Esophagus (tissue), 2 donors: Measurements from ENCODE around the gene MEIOC. TPM values are rescaled to one million over a fixed set of nuclear protein-coding genes. Genes with fewer than 3 reads are reported as not detected.

Source experiments
- H3K27ac ChIP-seq, 2 donors: one replicate each; pipeline ENCODE4 v1.5.1; 2013; ENCODE audit warnings: low read depth in 2 of 2, mild to moderate bottlenecking in 2 of 2, inconsistent platforms in 1 of 2, low read length in 1 of 2, moderate library complexity in 1 of 2
- H3K27me3 ChIP-seq, 2 donors: one replicate each; pipeline ENCODE4 v1.6.1; 2013; ENCODE audit warnings: low read length in 2 of 2, control low read depth in 1 of 2, mild to moderate bottlenecking in 1 of 2; ENCODE audit not compliant: insufficient read depth in 2 of 2, control insufficient read depth in 1 of 2
- H3K36me3 ChIP-seq, 2 donors: one replicate each; pipeline ENCODE4 v1.6.1; 2013; ENCODE audit warnings: low read length in 1 of 2; ENCODE audit not compliant: control insufficient read depth in 2 of 2, insufficient read depth in 2 of 2
- H3K4me1 ChIP-seq, 2 donors: one replicate each; pipeline ENCODE4 v1.6.1; 2013; ENCODE audit warnings: low read length in 1 of 2; ENCODE audit not compliant: control insufficient read depth in 2 of 2, insufficient read depth in 2 of 2
- H3K4me3 ChIP-seq, 2 donors: one replicate each; pipeline ENCODE4 v1.5.1; 2013; ENCODE audit warnings: low read length in 2 of 2, mild to moderate bottlenecking in 2 of 2, low read depth in 1 of 2, moderate library complexity in 1 of 2
- H3K9me3 ChIP-seq, 2 donors: one replicate each; pipeline ENCODE4 v1.6.1; 2013; ENCODE audit warnings: mild to moderate bottlenecking in 2 of 2, low read depth in 1 of 2, low read length in 1 of 2, moderate library complexity in 1 of 2; ENCODE audit not compliant: control insufficient read depth in 2 of 2, insufficient read depth in 1 of 2
- WGBS, 2 donors: extraction: QIAGEN DNeasy Blood & Tissue Kit; methylation state at CpG; one replicate each; pipeline ENCODE4 v1.1.7; 2013; 5-methylcytosine and 5-hydroxymethylcytosine counted together
- polyA plus RNA-seq, 2 donors: library from polyadenylated mRNA; stranded (reverse); fragments of 200-250 nt; gene quantifications; one replicate each; pipeline ENCODE4 v1.2.3, GENCODE V29; 2013
- donor health status: healthy with polysubstance abuse.
- donor health status: Bipolar disorder and iron deficiency.

MEIOC gene
- polyA plus RNA-seq, 2 donors: 0.06 TPM; not detected in 1

GRCh38 chr17:44645341-44645740 lies 10.9 kb upstream of the MEIOC start:
- H3K9me3 ChIP-seq: no peaks in the 10 kb centered on the region
- peaks cover 0 to 3% of the 10 kb centered on the region in 2 donors for H3K27me3 ChIP-seq
- H3K4me3 ChIP-seq: no peak overlapping the region
- no peak overlapping the region for H3K27ac ChIP-seq
- 83 to 87% methylated on average over 12 of the region's 12 CpGs for WGBS, 2 donors
- H3K36me3 ChIP-seq: no peaks in the 10 kb centered on the region
- no peaks in the 10 kb centered on the region for H3K4me1 ChIP-seq

DNA sequence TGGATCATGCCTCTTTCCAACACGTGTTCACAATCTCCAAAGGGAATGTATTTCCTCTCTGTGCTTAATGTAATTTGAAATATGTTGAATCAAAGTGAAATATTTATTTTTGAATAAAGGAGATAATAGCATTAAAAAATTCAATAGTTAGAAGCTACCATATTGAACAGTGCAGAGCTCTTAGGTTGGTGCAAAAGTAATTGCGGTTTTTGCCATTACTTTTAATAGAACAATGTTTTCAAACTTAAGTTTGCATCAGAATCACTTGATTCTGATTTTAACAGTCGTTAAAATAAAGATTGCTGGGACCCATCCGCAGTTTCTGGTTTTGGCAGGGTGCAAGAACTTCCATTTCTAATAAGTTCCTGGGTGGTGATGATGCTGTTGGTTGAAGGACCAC lies 10.0 kb upstream of the MEIOC start:
- 83 to 85% methylated on average over 4 of the region's 4 CpGs for WGBS, 2 donors
- H3K36me3 ChIP-seq: no peaks in the 10 kb centered on the region
- no peak overlapping the region for H3K4me3 ChIP-seq
- no peak overlapping the region for H3K27ac ChIP-seq
- no peaks in the 10 kb centered on the region for H3K9me3 ChIP-seq
- no peaks in the 10 kb centered on the region for H3K4me1 ChIP-seq
- H3K27me3 ChIP-seq: peaks cover 0 to 3% of the 10 kb centered on the region in 2 donors

DNA sequence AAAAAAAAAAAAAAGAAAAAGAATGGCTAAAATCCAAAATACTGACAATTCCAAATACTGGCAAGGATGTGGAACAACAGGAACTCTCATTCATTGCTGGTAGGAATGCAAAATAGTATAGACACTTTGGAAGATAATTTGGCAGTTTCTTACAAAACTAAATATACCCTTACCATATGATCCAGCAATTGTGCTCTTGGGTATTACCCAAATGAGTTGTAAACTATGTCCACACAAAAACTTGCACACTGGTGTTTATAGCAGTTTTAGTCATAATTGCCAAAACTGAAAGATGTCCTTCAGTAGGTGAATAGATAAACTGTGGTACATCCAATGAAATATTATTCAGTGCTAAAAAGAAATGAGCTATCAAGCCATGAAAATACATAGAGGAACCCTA lies 8.5 kb upstream of the MEIOC start:
- Histone ChIP-seq H3K27me3 (peaks cover 0 to 3% of the 10 kb centered on the region in 2 donors), H3K36me3 (no peaks in the 10 kb centered on the region), H3K9me3 (no peaks in the 10 kb centered on the region), H3K27ac (no peak overlapping the region), H3K4me3 (no peak overlapping the region), H3K4me1 (no peaks in the 10 kb centered on the region)

GRCh38 chr17:44648963-44649362 lies 7.3 kb upstream of the MEIOC start:
- H3K36me3 ChIP-seq: no peaks in the 10 kb centered on the region
- no peak overlapping the region for H3K4me3 ChIP-seq
- H3K27me3 ChIP-seq: peaks cover 0 to 3% of the 10 kb centered on the region in 2 donors
- no peak overlapping the region for H3K27ac ChIP-seq
- H3K9me3 ChIP-seq: no peaks in the 10 kb centered on the region
- 64 to 72% methylated on average over 2 of the region's 2 CpGs for WGBS, 2 donors
- H3K4me1 ChIP-seq: no peaks in the 10 kb centered on the region

DNA sequence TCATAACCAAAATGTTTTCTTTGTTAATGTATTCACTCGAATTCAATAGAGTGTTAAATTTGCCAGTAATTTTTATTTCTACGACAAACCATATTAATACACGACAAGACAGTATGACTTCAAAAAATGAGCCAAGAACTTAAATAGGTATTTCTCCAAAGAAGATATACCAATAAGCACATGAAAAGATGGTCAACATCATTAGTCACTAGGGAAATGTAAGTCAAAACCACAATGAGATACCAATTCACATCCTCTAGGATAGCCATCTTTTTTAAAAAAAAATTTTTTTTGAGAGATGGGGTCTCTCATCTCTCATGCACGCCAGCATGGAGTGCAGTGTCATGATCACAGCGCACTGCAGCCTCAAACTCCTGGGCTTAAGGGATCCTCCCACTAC lies 5.0 kb upstream of the MEIOC start:
- Histone ChIP-seq H3K27ac (no peak overlapping the region), H3K4me1 (peaks cover 0 to 4% of the 10 kb centered on the region in 2 donors), H3K4me3 (no peak overlapping the region), H3K36me3 (no peaks in the 10 kb centered on the region), H3K27me3 (peaks cover 0 to 8% of the 10 kb centered on the region in 2 donors), H3K9me3 (peaks cover 4% of the 10 kb centered on the region in 2 donors)
- WGBS, 2 donors: 72 to 81% methylated on average over 5 of the region's 5 CpGs

DNA sequence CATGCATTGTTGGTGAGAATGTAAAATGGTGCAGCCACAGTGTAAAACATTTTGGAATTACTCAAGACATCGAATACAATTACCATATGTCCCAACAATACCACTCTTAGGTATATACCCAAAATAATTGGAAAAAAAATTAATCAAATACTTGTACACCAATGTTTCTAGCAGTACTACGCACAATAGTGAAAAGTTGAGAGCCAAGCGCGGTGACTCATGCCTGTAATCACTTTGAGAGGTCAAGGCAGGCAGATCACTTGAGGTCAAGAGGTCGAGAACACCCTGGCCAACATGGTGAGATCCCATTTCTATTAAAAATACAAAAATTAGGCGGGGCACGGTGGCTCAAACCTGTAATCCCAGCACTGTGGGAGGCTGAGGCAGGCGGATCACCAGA lies 3.5 kb upstream of the MEIOC start:
- peaks cover 4% of the 10 kb centered on the region in 2 donors for H3K9me3 ChIP-seq
- H3K27me3 ChIP-seq: peaks cover 0 to 11% of the 10 kb centered on the region in 2 donors
- H3K4me1 ChIP-seq: peaks cover 0 to 6% of the 10 kb centered on the region in 2 donors
- WGBS, 2 donors: 84 to 85% methylated on average over 8 of the region's 8 CpGs
- no peak overlapping the region for H3K27ac ChIP-seq
- H3K36me3 ChIP-seq: no peaks in the 10 kb centered on the region
- H3K4me3 ChIP-seq: no peak overlapping the region

DNA sequence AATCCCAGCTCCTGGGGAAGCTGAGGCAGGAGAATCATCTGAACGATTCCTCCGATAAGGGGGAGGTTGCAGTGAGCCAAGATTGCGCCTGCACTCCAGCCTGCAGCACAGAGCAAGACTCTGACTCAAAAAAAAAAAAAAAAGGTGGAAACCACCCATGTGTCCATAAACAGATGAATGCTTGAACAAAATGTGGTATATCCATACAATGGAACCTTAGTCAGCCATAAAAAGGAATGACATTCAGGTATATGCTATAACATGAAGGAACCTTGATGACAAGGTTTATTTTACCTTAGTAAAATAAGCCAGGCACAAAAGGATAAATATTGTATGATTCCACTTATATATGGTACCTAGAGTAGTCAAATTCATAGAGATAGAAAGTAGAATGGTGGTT lies 2.9 kb upstream of the MEIOC start:
- H3K4me3 ChIP-seq: no peak overlapping the region
- no peak overlapping the region for H3K27ac ChIP-seq
- H3K27me3 ChIP-seq: peaks cover 0 to 11% of the 10 kb centered on the region in 2 donors
- H3K4me1 ChIP-seq: peaks cover 0 to 6% of the 10 kb centered on the region in 2 donors
- peaks cover 4% of the 10 kb centered on the region in 2 donors for H3K9me3 ChIP-seq
- H3K36me3 ChIP-seq: no peaks in the 10 kb centered on the region
- WGBS, 2 donors: 91 to 93% methylated on average over 3 of the region's 3 CpGs

- Histone ChIP-seq H3K27ac (no peak overlapping the region), H3K4me3 (no peak overlapping the region), H3K36me3 (no peaks in the 10 kb centered on the region), H3K27me3 (peaks cover 0 to 11% of the 10 kb centered on the region in 2 donors), H3K4me1 (peaks cover 0 to 6% of the 10 kb centered on the region in 2 donors), H3K9me3 (peaks cover 4% of the 10 kb centered on the region in 2 donors)
- WGBS, 2 donors: 78 to 82% methylated on average over 1 of the region's 1 CpG
These were observed 2.3 kb upstream of the MEIOC start for GRCh38 chr17:44653954-44654353.

- Histone ChIP-seq H3K27me3 (no peaks in the 10 kb centered on the region), H3K9me3 (no peaks in the 10 kb centered on the region), H3K4me1 (no peaks in the 10 kb centered on the region), H3K36me3 (no peaks in the 10 kb centered on the region), H3K4me3 (no peak overlapping the region), H3K27ac (no peak overlapping the region)
- 92 to 96% methylated on average over 2 of the region's 2 CpGs for WGBS, 2 donors
These were observed 5.6 kb downstream of the MEIOC start for GRCh38 chr17:44661835-44662234.

DNA sequence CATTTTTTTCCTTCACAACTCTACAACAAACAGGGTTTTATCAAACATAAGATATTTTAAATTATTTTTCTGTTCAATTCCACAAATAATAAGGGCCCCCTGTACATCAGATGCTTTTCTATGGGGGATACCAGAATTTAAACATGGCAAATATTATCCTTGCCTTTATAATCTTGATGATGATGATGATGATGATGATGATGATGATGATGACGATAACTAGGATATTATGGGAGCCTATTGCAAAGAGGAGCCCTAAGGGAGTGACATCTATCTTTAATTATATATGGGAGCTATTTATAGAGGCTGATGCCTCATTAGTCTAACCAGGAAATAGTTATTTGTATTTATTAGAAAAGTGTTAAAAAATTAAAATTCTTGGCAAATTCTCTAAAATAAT lies 6.8 kb downstream of the MEIOC start:
- WGBS, 2 donors: 82 to 87% methylated on average over 1 of the region's 1 CpG
- H3K27ac ChIP-seq: no peak overlapping the region
- no peak overlapping the region for H3K4me3 ChIP-seq
- H3K9me3 ChIP-seq: no peaks in the 10 kb centered on the region
- no peaks in the 10 kb centered on the region for H3K27me3 ChIP-seq
- H3K36me3 ChIP-seq: no peaks in the 10 kb centered on the region
- H3K4me1 ChIP-seq: no peaks in the 10 kb centered on the region
